Astrocyte of the cerebellum (primary cell): Measurements from ENCODE around the gene BSPRY.
"Not testable (repeated sequence)": the region's sequence is repeated elsewhere in the genome, so short reads cannot be mapped to it uniquely, and the experiment has no call there.

ENCODE experiments used
- DNase-seq: peaks from one replicate; pipeline ENCODE4 v3.0.0-alpha.2; 2011; ENCODE audit warnings: low read depth
- H3K4me3 ChIP-seq: 2 replicates; pipeline ENCODE4 v1.5.1; 2011; ENCODE audit warnings: mild to moderate bottlenecking, low read depth, low read length, moderate library complexity
- CTCF ChIP-seq: IDR thresholded peaks from 2 replicates; pipeline ENCODE4 v1.5.1; 2012; ENCODE audit warnings: low read length, low read depth, moderate library complexity, mild to moderate bottlenecking; ENCODE audit errors: missing control alignments
- in situ Hi-C: cut with HindIII; loops from 2 replicates; pipeline ENCODE4 v1.10.0; 2017; ENCODE audit warnings: low sequenced_read_pairs

Gene BSPRY

GRCh38 chr9:113364951-113365350, 15.6 kb downstream of the BSPRY start:
- no peak for TF ChIP-seq CTCF
- no peak for DNase-seq
- H3K4me3 ChIP-seq = no peak overlapping the region
- in situ Hi-C loops = no loop called here

GRCh38 chr9:113365652-113366051, 16.3 kb downstream of the BSPRY start:
- DNase-seq, in situ Hi-C loops: not testable (repeated sequence)

GRCh38 chr9:113368348-113368981, 19.1 kb downstream of the BSPRY start:
- in situ Hi-C loops = no loop called here
- no peak overlapping the region for H3K4me3 ChIP-seq
- no peak for TF ChIP-seq CTCF
- DNase-seq = no peak

More at GRCh38 chr9:113365652-113366051, 16.3 kb downstream of the BSPRY start:
- H3K4me3 ChIP-seq = not testable (repeated sequence)

- in situ Hi-C loops = no loop called here
- TF ChIP-seq CTCF = no peak
- H3K4me3 ChIP-seq = no peak overlapping the region
- no peak for DNase-seq
These were observed 19.9 kb downstream of the BSPRY start for GRCh38 chr9:113368982-113369854.

- no peak overlapping the region for H3K4me3 ChIP-seq
- DNase-seq = no peak
- in situ Hi-C loops = no loop called here
- no peak for TF ChIP-seq CTCF
These were observed 20.5 kb downstream of the BSPRY start for GRCh38 chr9:113369855-113370140.

- TF ChIP-seq CTCF = no peak
- DNase-seq = no peak
- in situ Hi-C loops = no loop called here
- H3K4me3 ChIP-seq = no peak overlapping the region
These were observed 21.5 kb downstream of the BSPRY start for GRCh38 chr9:113370806-113371325.

- in situ Hi-C loops = no loop called here
- H3K4me3 ChIP-seq = no peak overlapping the region
- TF ChIP-seq CTCF = no peak
- no peak for DNase-seq
These were observed 22.7 kb downstream of the BSPRY start for GRCh38 chr9:113372059-113372458.
